ENCODE measurements around the gene GPX8. TPM values are rescaled to one million over a fixed set of nuclear protein-coding genes. Genes with fewer than 3 reads are reported as not detected.

The GPX8 gene
- total and polyA plus RNA-seq, 2 of the 4 experiments (the other 2 are of a cell fraction): 131 to 166 TPM

- Histone ChIP-seq H3K9me1 (ENCODE audit: insufficient read depth, low read length) (no peaks in the 10 kb centered on the region), H4K91ac (ENCODE audit: insufficient read depth, low read depth, low read length) (no peak overlapping the region), H4K20me1 (ENCODE audit: insufficient read depth, low read length) (no peaks in the 10 kb centered on the region), H3K36me3 (ENCODE audit: control insufficient read depth, insufficient read depth, low read length) (no peaks in the 10 kb centered on the region), H3K14ac (replicated peaks; ENCODE audit: low read depth, low read length) (no peak overlapping the region), H3K79me1 (ENCODE audit: low read depth in 1 of 2, low read length in 2 of 2) (no peaks in the 10 kb centered on the region), H3K9ac (ENCODE audit: low read depth, low read length) (no peak overlapping the region), H2AK5ac (ENCODE audit: low read depth, low read length) (no peak overlapping the region), H4K8ac (ENCODE audit: low read depth in 2 of 2, low read length in 2 of 2) (no peak overlapping the region), H3K27ac (ENCODE audit: insufficient read depth, low read length) (no peak overlapping the region), H3K27me3 (ENCODE audit: control insufficient read depth, insufficient read depth, low read length) (peaks cover 41% of the 10 kb centered on the region), H2BK20ac (ENCODE audit: low read depth, low read length) (no peak overlapping the region), H3K4me2 (ENCODE audit: low read depth, low read length) (no peak overlapping the region), H3K9me3 (ENCODE audit: control insufficient read depth, insufficient read depth, low read length) (peaks cover 2% of the 10 kb centered on the region; the same call in 1 of the 2 replicates), H2BK15ac (ENCODE audit: low read depth, low read length) (no peak overlapping the region), H2BK5ac (ENCODE audit: low read depth, low read length, poor library complexity, severe bottlenecking) (no peak overlapping the region), H2BK120ac (ENCODE audit: low read depth, low read length) (no peak overlapping the region), H4K5ac (ENCODE audit: low read depth, low read length) (no peak overlapping the region), H2AK9ac (replicated peaks; ENCODE audit: low read depth, low read length, poor library complexity) (no peak overlapping the region), H3K4ac (ENCODE audit: low read depth, low read length) (no peak overlapping the region), H3K4me1 (ENCODE audit: control insufficient read depth, insufficient read depth, low read length) (no peaks in the 10 kb centered on the region), H3K56ac (ENCODE audit: extremely low read depth, insufficient read depth, low read length) (no peak overlapping the region), H3K23ac (ENCODE audit: low read depth, low read length) (no peak overlapping the region), H3K4me3 (ENCODE audit: insufficient read depth, low read depth, low read length) (no peak overlapping the region), H3K18ac (ENCODE audit: low read depth, low read length) (no peak overlapping the region), H2AFZ (replicated peaks; ENCODE audit: low read length, poor library complexity) (no peak overlapping the region)
- no peak for TF ChIP-seq FOS (IDR thresholded peaks at IDR 0.05; ENCODE audit: low read depth, low read length)
- no peak for TF ChIP-seq RCOR1 (IDR thresholded peaks at IDR 0.05; ENCODE audit: insufficient replicate concordance, low read length)
- TF ChIP-seq CHD1 (IDR thresholded peaks at IDR 0.05; ENCODE audit: low read depth, low read length): no peak
- 0 out of 2 replicates have a peak, but pooled peaks have one; percentile 15 for TF ChIP-seq CTCF (conservative IDR thresholded peaks at IDR 0.05; ENCODE audit: low read depth, low read length)
- in situ Hi-C loops (cut with MboI; ENCODE audit: low sequenced_read_pairs) (no loop called here), dilution Hi-C loops (cut with HindIII; ENCODE audit: low sequenced_read_pairs, unreplicated experiment) (no loop called here), intact Hi-C loops (cut with micrococcal nuclease) (no loop called here)
- ChIA-PET POLR2A (ENCODE audit: unreplicated experiment) (interaction anchor here (0.6 kb wide), 1 partner anchor 10 kb away, joined by 3 read pairs; no protein-coding TSS in a partner anchor), CTCF (interaction anchor here (1.5 kb wide), 1 partner anchor 13 kb away, joined by 3 read pairs; no protein-coding TSS in a partner anchor)
- no TSS peak for BruUV-seq (replicated peaks)
- no CpG with 5 or more reads among the region's 4 CpGs for WGBS, 2 experiments (ENCODE audit: extremely low coverage in 2 of 2, insufficient read length in 1 of 2)
- no peak for ATAC-seq (ENCODE audit: low read depth)
- no peak for DNase-seq
These were observed 27.4 kb downstream of the GPX8 start for GRCh38 chr5:55187370-55187769.

Data from IMR-90 (cell line).